ENCODE data around the gene HAUS2. TPM values are rescaled to one million over a fixed set of nuclear protein-coding genes. Genes with fewer than 3 reads are reported as not detected.
"Not testable (repeated sequence)": the region's sequence is repeated elsewhere in the genome, so short reads cannot be mapped to it uniquely, and the experiment has no call there.

HAUS2 gene
- total RNA-seq, 2 donors from 2014 or later = 11.7 to 14.9 TPM

GRCh38 chr15:42601316-42601715, 52.7 kb downstream of the HAUS2 start:
- ATAC-seq; intact Hi-C loops (cut with DNase I); DNase-seq: not testable (repeated sequence)

- ATAC-seq (no peak), DNase-seq (no peak)
- intact Hi-C loops (cut with DNase I) = no loop called here
Observed at GRCh38 chr15:42602501-42602900, 53.9 kb downstream of the HAUS2 start.

- DNase-seq (no peak), ATAC-seq (no peak)
- intact Hi-C loops (cut with DNase I) = no loop called here
Observed at GRCh38 chr15:42603978-42604377, 55.3 kb downstream of the HAUS2 start.

GRCh38 chr15:42604894-42605744, 56.5 kb downstream of the HAUS2 start:
- intact Hi-C loops (cut with DNase I) = no loop called here
- no peak for DNase-seq
- peak; percentile 56 to 62 for ATAC-seq

GRCh38 chr15:42605796-42606195, 57.2 kb downstream of the HAUS2 start:
- no peak for DNase-seq
- intact Hi-C loops (cut with DNase I) = no loop called here

GRCh38 chr15:42608110-42608531, 59.5 kb downstream of the HAUS2 start:
- DNase-seq (no peak), ATAC-seq (peak; percentile 42 to 51)
- intact Hi-C loops (cut with DNase I) = no loop called here

More at GRCh38 chr15:42605796-42606195, 57.2 kb downstream of the HAUS2 start:
- no peak for ATAC-seq

GRCh38 chr15:42608752-42609488, 60.3 kb downstream of the HAUS2 start:
- ATAC-seq (no peak), DNase-seq (no peak)
- intact Hi-C loops (cut with DNase I) = no loop called here

- ATAC-seq (no peak), DNase-seq (no peak)
- intact Hi-C loops (cut with DNase I) = no loop called here
Observed at GRCh38 chr15:42611532-42611931, 62.9 kb downstream of the HAUS2 start.

- DNase-seq (no peak), ATAC-seq (no peak)
- intact Hi-C loops (cut with DNase I) = no loop called here
Observed at GRCh38 chr15:42612367-42612912, 63.8 kb downstream of the HAUS2 start.

- DNase-seq = no peak
- intact Hi-C loops (cut with DNase I) = no loop called here
- ATAC-seq = no peak
Observed at GRCh38 chr15:42616107-42616506, 67.5 kb downstream of the HAUS2 start.

Other genes with a start within 250 kb of the HAUS2 start
- 10 to 100 TPM in 1 of 2 donors, 1 to 10 TPM in 1; 8.7 to 10.6 TPM for gene CAPN3, start 189.3 kb upstream of the HAUS2 start, total RNA-seq
- 100 to 1,000 TPM; 379 to 380 TPM for gene ZNF106, start 57.7 kb upstream of the HAUS2 start, total RNA-seq
- gene SNAP23, start 53.2 kb upstream of the HAUS2 start, total RNA-seq = 10 to 100 TPM; 32.0 to 35.0 TPM
- gene LRRC57, start within 50 bp of the HAUS2 start, total RNA-seq = 10 to 100 TPM; 13.8 to 15.6 TPM
- gene STARD9, start 26.8 kb downstream of the HAUS2 start, total RNA-seq = 10 to 100 TPM in 1 of 2 donors, 1 to 10 TPM in 1; 7.1 to 10.9 TPM
- 1 to 10 TPM; 5.1 to 6.6 TPM for gene CDAN1, start 188.3 kb downstream of the HAUS2 start, total RNA-seq